ENCODE results near the gene DDN.

DDN gene

DNA sequence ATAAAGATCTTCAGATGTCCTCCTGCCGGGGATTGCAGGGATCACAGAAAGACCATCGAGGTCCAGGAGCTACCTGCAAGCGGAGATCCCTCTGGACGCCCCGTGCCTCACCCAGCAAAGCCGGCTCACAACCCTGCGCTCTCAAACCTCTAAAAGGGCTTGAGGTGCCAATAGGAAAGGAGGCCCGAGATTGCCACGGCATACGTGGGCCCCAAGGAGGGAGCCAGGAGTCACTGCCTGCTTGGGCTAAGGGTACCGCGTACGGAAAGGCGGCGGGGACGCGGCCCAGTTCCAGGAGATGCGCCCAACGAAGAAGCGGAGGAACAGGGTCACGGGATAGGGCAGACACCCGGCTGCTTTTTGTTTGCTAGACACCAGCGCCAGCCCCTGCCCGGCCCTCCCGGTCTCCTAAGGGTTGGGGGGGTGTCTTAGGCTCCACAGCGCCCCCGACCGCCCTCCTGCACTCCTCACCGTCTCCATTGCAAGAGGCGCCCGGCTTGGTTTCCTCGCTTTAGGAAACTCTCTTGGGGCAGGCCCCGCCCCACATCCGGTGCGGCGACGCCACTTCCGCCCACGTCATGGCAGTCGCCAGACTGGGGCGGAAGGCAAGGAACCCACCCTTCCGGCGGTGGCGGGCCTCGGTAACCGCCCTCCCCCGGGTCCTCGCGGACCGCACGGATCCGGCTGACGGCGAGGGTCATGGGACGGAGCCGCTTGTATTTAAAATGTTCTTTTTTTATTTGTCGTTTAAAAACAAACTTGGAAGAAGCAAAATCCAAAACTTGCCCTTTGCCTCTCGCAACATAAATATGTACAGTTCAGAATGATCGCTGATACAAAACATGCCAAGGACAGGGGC is 19.3 kb upstream of the DDN start, which contains the start of gene PRKAG1:
TSS of gene PRKAG1 (minus strand) at position 516 of the 859 bp plus-strand sequence. CDS start at position 480, 36 bp downstream.
- in situ Hi-C loops (cut with HindIII; ENCODE audit: low pct_ligation_motif_present, low pct_unique_long_range_greater_than_20kb, low sequenced_read_pairs) = no loop called here
- DNase-seq = peak; percentile 100

DNA sequence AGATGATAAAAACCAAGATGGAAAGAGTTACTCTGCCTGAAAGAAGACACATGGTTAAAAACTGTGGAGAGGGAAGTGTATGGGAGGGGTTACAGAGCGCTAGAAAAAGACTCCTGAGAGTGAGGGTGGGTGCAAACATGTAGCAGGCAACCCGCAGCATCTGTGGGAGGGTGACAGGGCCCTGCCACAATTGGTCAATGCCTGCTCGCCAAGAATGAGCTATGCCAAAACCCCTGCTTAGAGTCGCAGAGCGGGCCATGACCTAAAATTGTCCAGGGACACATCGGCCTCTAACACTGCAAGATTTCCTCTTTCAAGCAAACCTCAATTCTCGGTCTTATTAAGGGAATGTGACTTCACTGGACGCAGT is 18.7 kb upstream of the DDN start:
- in situ Hi-C loops (cut with HindIII; ENCODE audit: low pct_ligation_motif_present, low pct_unique_long_range_greater_than_20kb, low sequenced_read_pairs) = no loop called here
- no peak for DNase-seq

GRCh38 chr12:49015196-49015595 is 16.0 kb upstream of the DDN start:
- DNase-seq = no peak
- in situ Hi-C loops (cut with HindIII; ENCODE audit: low pct_ligation_motif_present, low pct_unique_long_range_greater_than_20kb, low sequenced_read_pairs) = no loop called here

DNA sequence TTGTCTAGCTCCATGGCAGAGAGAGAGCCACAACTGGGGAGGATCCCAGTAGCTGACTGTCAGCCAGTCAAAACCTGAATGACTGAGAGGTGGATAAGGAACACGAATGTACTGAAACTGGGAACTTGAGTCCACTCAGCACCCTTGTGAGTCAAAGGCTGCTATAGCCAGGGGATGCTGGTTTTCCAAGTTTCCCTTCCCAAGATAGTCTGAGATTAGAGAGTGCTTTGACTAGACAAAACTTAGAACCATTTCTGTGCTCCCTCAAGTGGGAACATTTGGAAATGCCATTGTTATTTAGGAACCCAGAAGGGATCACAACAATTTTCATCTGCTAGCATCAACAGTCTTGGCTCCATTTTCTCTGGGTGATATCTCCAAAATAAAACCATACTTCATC is 15.4 kb upstream of the DDN start:
- DNase-seq = peak; percentile 17
- in situ Hi-C loops (cut with HindIII; ENCODE audit: low pct_ligation_motif_present, low pct_unique_long_range_greater_than_20kb, low sequenced_read_pairs) = no loop called here

DNA sequence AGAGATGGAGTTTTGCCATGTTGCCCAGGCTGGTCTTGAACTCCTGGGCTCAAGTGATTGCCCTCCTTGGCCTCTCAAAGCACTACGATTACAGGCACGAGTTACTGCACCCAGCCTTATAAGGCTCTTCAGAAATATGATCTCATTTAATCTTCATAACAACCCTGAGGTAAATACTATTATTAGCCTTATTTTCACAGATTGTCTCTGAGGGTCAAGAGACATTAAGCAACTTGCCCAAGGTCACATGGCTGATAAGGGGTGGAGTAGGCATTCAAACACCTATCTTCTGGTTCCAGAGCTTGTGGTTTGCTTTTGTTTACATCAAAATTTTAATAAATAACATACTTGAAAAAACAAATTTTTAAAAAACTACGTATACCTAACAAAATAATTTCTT is 14.3 kb upstream of the DDN start:
- DNase-seq = no peak
- in situ Hi-C loops (cut with HindIII; ENCODE audit: low pct_ligation_motif_present, low pct_unique_long_range_greater_than_20kb, low sequenced_read_pairs) = no loop called here

DNA sequence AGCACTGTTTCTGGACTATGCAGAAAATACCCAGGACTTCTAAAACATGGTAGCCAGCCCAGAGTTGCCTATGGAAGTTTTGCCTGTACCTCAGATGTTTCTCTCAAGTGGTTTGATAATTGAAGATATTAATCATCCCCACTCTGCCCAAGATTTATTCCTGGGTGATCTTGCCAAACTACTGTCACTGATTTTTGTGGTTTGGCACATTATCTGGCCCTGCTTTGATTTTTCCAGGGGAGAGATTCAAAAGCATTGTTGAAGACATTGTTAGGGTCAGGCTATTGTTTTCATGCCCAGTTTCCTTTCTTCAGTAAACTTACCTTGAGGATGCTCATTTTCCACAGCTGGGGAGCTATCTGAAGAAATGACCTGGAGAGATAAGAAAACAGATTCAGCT is 13.6 kb upstream of the DDN start:
- in situ Hi-C loops (cut with HindIII; ENCODE audit: low pct_ligation_motif_present, low pct_unique_long_range_greater_than_20kb, low sequenced_read_pairs) = no loop called here
- no peak for DNase-seq

GRCh38 chr12:49010092-49010668 is 11.0 kb upstream of the DDN start:
- DNase-seq = no peak
- in situ Hi-C loops (cut with HindIII; ENCODE audit: low pct_ligation_motif_present, low pct_unique_long_range_greater_than_20kb, low sequenced_read_pairs) = no loop called here

DNA sequence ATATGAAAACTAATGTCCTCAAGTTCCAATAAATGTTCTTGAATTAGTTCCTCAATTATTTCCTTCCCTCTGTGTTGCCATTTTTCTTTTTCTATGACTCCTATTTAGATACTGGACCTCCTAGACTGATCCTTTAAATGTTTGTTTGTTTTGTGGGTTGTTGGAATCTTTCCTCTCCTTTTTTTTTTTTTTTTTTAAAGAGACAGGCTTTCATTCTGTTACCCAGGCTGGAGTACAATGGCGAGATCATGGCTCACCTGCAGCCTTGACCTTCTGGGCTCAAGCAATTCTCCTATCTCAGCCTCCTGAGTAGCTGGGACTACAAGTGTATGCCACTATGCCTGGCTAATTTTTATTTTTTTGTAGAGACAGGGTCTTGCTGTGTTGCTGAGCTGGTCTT is 9.8 kb upstream of the DDN start:
- in situ Hi-C loops (cut with HindIII; ENCODE audit: low pct_ligation_motif_present, low pct_unique_long_range_greater_than_20kb, low sequenced_read_pairs) = no loop called here
- DNase-seq = no peak

- DNase-seq = no peak
- in situ Hi-C loops (cut with HindIII; ENCODE audit: low pct_ligation_motif_present, low pct_unique_long_range_greater_than_20kb, low sequenced_read_pairs) = no loop called here
These were observed 1.2 kb upstream of the DDN start for GRCh38 chr12:49000346-49000745.

DNA sequence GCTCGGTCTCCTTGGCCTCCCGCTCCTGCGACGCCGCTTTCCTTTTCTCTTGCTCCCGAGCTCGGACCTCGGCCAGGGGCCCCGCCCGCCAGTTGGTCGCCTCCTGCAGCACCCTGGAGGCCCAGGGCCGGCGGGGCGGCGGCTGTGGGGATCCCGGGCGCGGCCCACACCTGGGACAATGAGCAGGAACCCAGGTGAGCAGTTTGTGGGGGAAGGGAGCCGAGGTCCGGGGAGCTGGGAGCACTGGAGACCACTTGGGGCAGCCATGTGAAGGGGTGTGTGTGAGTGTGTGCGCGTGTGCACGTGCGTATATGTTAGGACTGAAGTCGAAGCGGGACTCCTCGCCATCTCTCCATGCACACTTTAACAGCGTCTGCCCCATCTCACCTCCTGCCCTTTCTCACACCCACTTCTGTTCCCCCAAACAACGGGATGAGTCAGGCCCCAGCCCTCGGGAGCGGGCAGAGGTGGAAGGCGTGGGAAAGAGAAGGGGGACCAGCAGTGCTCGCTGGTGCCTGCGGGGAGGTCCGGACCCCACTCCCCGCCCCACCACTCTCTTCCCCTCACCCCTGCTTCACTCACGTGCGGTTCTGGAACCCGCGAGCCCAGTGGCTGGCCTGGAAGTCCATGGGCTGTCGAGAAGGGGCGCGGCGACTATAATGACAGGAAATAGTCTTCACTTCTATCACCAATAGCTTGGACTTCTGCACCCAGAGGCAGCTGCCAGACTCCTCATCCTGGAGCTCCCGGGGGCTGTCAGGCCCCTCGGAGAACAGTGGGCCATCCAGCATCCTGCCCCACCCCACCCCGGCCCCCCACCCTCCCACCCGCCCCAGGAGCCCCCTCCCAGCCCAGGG is 450 bp downstream of the DDN start:
- in situ Hi-C loops (cut with HindIII; ENCODE audit: low pct_ligation_motif_present, low pct_unique_long_range_greater_than_20kb, low sequenced_read_pairs) = no loop called here
- DNase-seq = peak; percentile 12

DNA sequence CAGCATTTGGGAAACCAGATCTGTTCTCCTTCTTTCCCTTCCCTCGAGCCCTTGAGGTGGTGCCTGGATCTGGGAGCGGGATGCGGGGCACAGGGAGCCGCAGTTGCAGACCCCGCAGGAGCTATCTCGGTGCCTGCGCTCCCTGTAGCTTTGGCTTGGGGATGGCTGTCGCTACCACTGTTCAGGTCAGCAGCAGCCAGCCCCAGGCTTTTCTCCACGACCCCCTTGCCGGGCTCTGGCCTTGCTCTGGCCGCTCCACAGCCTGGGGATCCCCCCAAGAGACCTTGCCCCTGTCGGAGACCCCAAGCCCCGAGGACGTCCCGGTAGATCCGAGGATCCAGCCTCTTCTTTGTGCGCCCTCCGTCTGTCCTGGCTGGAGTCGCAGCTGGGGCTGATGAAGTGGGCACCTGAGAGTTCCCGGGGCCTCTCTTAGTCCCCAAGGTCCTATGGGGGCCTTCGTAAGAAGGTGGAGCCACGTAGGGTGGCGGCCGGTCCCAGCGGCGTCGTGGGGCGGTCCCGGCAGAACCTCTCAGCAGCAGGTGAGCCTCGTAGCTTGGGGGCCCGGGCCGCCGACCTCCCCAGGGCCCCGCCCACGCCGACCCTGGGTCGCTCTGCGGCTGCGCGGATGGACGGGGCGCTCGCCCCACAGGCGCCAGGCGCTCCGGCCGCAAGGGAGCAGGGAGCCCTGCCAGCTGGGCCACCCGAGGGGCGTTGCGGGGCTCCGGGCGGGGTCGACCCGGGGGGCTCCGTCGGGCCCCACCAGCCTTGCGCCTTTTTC is 1.3 kb downstream of the DDN start:
- DNase-seq = no peak
- in situ Hi-C loops (cut with HindIII; ENCODE audit: low pct_ligation_motif_present, low pct_unique_long_range_greater_than_20kb, low sequenced_read_pairs) = no loop called here

DNA sequence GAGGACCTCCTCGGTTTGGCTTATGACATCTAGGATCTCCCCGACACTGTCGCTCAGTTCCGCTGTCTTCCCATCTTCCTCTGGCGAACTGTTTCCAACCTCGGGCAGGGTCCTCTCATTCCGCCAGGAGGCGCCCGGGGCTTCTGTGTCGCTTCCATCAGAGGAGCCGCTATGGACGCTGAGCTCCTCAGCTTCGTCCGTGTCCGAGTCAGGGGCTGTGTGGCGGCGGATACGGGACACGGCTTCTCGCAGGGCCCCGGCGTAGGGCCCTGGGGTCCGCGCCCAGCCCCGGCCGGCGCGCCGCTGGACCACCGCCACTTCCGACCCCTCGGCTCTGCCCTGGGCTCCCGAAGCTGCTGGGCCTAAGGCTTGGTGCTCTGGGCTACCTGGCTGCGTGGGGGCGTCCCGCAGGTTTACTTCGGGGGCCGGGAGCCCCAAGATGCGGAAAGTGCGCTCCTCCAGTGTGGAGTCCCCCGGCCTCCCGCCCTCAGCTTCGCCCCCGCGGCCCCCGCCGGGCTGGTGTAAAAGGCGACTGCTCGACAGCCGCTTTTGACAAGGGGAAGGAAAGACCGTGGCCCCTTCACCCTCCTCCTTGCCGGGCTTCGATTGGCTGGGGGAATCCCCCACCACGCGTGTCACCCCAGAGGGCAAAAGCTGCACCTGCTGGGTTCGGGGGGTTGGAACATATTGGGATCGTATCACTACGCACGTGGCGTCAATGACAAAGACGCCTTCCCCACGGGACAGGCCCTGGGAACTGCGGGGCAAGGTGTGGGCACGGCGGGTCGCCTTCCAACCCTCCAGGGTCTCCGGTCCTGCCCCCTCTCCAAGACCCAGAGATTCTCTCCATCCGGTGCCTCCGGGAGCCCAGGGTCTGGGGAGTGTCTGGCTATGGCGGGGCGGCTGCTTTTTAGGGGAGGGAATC is 2.1 kb downstream of the DDN start:
- in situ Hi-C loops (cut with HindIII; ENCODE audit: low pct_ligation_motif_present, low pct_unique_long_range_greater_than_20kb, low sequenced_read_pairs) = no loop called here
- no peak for DNase-seq

- in situ Hi-C loops (cut with HindIII; ENCODE audit: low pct_ligation_motif_present, low pct_unique_long_range_greater_than_20kb, low sequenced_read_pairs) = no loop called here
- DNase-seq = peak; percentile 89
These were observed 3.9 kb downstream of the DDN start for GRCh38 chr12:48995086-48995879.

GRCh38 chr12:48994224-48995085 is 4.7 kb downstream of the DDN start:
- in situ Hi-C loops (cut with HindIII; ENCODE audit: low pct_ligation_motif_present, low pct_unique_long_range_greater_than_20kb, low sequenced_read_pairs) = no loop called here
- no peak for DNase-seq

GRCh38 chr12:48993787-48994186 is 5.4 kb downstream of the DDN start:
- no peak for DNase-seq
- in situ Hi-C loops (cut with HindIII; ENCODE audit: low pct_ligation_motif_present, low pct_unique_long_range_greater_than_20kb, low sequenced_read_pairs) = no loop called here
